Uterus (tissue), 2 donors: Measurements from ENCODE around the gene FOXN3.

ENCODE experiments used
- CTCF ChIP-seq, 4 experiments: fragments of 200-600 bp in 2 of 4; fragments of 450-650 bp in 2 of 4; sonication (generic) in 2 of 4; IDR thresholded peaks; one replicate each; pipeline ENCODE4 v1.5.1; 2016 to 2019; ENCODE audit warnings: antibody characterized with exemption in 4 of 4, mild to moderate bottlenecking in 2 of 4, moderate library complexity in 1 of 4
- POLR2A ChIP-seq, 2 donors: fragments of 450-650 bp; IDR thresholded peaks; one replicate each; pipeline ENCODE4 v1.6.1; 2016; ENCODE audit warnings: antibody characterized with exemption in 2 of 2, mild to moderate bottlenecking in 1 of 2, moderate library complexity in 1 of 2

GRCh38 chr14:89129570-89129969 is 287.5 kb downstream of the FOXN3 start:
- TF ChIP-seq CTCF (IDR thresholded peaks at IDR 0.05) = no peak
- TF ChIP-seq POLR2A (IDR thresholded peaks at IDR 0.05) = no peak
